Measurements from ENCODE around the gene ZBTB12. TPM values are rescaled to one million over a fixed set of nuclear protein-coding genes. Genes with fewer than 3 reads are reported as not detected.

The ZBTB12 gene
- total and polyA plus RNA-seq, 2 of the 13 experiments (the other 11 are each of a cell fraction or from before 2014, with no cell fraction given) = 4.8 to 6.0 TPM

DNA sequence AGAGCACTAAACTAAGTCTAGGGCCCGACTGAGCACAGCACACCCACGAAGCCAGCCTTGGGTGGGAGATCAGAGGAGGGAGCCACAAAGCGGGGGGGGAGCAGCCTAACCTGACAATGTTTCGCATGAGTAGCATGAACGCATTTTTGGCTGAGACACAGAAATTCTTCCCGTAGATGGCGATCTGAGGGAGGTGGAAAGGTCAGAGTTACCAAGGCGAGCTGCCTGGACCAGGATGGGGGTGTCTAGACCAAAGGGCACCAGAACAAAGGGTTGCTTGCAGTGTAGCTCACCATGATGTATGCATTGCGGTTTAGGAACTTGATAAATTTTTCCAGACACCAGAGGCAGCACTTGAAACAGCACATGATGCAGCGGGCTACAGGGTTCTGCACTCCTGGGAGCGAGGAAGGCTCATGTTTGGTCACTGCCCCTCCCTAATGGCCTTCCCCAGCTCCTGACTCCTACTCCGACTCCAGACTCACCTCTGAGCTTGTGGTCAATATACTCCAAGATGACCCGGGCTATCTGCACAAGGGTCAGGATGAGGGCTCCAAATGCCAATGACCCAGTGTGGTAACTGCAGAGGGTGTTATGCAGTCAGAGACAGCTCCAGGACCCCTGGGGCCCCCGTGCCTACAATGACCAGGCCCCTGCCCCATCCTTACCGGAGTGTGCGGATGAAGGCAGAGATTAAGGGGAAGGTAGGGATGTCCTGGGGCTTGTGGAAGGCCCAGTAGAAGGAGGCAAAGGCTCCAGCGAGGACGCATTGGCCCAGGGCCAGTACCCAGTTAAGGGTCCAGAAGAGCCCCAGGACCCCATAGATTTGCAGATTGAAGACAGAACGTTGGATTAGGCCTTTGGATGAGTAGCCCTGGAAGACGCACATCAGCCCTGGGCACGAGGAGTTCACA is 36.4 kb downstream of the ZBTB12 start (continued):
- TF ChIP-seq, protein P1, sequence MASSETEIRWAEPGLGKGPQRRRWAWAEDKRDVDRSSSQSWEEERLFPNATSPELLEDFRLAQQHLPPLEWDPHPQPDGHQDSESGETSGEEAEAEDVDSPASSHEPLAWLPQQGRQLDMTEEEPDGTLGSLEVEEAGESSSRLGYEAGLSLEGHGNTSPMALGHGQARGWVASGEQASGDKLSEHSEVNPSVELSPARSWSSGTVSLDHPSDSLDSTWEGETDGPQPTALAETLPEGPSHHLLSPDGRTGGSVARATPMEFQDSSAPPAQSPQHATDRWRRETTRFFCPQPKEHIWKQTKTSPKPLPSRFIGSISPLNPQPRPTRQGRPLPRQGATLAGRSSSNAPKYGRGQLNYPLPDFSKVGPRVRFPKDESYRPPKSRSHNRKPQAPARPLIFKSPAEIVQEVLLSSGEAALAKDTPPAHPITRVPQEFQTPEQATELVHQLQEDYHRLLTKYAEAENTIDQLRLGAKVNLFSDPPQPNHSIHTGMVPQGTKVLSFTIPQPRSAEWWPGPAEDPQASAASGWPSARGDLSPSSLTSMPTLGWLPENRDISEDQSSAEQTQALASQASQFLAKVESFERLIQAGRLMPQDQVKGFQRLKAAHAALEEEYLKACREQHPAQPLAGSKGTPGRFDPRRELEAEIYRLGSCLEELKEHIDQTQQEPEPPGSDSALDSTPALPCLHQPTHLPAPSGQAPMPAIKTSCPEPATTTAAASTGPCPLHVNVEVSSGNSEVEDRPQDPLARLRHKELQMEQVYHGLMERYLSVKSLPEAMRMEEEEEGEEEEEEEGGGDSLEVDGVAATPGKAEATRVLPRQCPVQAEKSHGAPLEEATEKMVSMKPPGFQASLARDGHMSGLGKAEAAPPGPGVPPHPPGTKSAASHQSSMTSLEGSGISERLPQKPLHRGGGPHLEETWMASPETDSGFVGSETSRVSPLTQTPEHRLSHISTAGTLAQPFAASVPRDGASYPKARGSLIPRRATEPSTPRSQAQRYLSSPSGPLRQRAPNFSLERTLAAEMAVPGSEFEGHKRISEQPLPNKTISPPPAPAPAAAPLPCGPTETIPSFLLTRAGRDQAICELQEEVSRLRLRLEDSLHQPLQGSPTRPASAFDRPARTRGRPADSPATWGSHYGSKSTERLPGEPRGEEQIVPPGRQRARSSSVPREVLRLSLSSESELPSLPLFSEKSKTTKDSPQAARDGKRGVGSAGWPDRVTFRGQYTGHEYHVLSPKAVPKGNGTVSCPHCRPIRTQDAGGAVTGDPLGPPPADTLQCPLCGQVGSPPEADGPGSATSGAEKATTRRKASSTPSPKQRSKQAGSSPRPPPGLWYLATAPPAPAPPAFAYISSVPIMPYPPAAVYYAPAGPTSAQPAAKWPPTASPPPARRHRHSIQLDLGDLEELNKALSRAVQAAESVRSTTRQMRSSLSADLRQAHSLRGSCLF (CRISPR knock-in tag; IDR thresholded peaks at IDR 0.05; ENCODE audit: borderline replicate concordance) = no peak
- TF ChIP-seq PAF1 (CRISPR knock-in tag; IDR thresholded peaks at IDR 0.05) (no peak), NR2F2 (IDR thresholded peaks at IDR 0.05; ENCODE audit: borderline replicate concordance, low read depth) (peak; percentile 95), ZNF780A (CRISPR knock-in tag; IDR thresholded peaks at IDR 0.05) (no peak), KDM3A (CRISPR knock-in tag; IDR thresholded peaks at IDR 0.05; ENCODE audit: low read depth) (no peak), ARNTL (CRISPR knock-in tag; IDR thresholded peaks at IDR 0.05) (no peak), RFX1 (IDR thresholded peaks at IDR 0.05) (no peak; the same call in 1 of the 2 replicates), HNF4A (CRISPR knock-in tag; IDR thresholded peaks at IDR 0.05) (peak; percentile 98), ZNF350 (CRISPR knock-in tag; IDR thresholded peaks at IDR 0.05; ENCODE audit: borderline replicate concordance, low read depth) (peak; percentile 95), ATF7 (IDR thresholded peaks at IDR 0.05) (no peak), ATF7 (CRISPR knock-in tag; IDR thresholded peaks at IDR 0.05) (no peak; the same call in 1 of the 2 replicates), AGO1 (IDR thresholded peaks at IDR 0.05; ENCODE audit: low read depth, low read length, poor library complexity, severe bottlenecking) (no peak), EZH2 (conservative IDR thresholded peaks at IDR 0.05; ENCODE audit: low read depth, low read length) (no peak), MED13 (CRISPR knock-in tag; IDR thresholded peaks at IDR 0.05) (peak; percentile 96; the same call in 1 of the 2 replicates), ZNF343 (CRISPR knock-in tag; IDR thresholded peaks at IDR 0.05) (no peak), TCF7 (IDR thresholded peaks at IDR 0.05; ENCODE audit: low read depth) (peak; percentile 90), HOXA7 (CRISPR knock-in tag; IDR thresholded peaks at IDR 0.05) (no peak), ZBTB20 (CRISPR knock-in tag; IDR thresholded peaks at IDR 0.05; ENCODE audit: borderline replicate concordance, low read depth) (peak; percentile 91), ZSCAN20 (CRISPR knock-in tag; IDR thresholded peaks at IDR 0.05; ENCODE audit: borderline replicate concordance) (no peak), ZKSCAN5 (CRISPR knock-in tag; IDR thresholded peaks at IDR 0.05) (no peak; the same call in 1 of the 2 replicates), KDM4B (CRISPR knock-in tag; IDR thresholded peaks at IDR 0.05) (peak; percentile 66; the same call in 1 of the 2 replicates)
- TF ChIP-seq, protein P2, sequence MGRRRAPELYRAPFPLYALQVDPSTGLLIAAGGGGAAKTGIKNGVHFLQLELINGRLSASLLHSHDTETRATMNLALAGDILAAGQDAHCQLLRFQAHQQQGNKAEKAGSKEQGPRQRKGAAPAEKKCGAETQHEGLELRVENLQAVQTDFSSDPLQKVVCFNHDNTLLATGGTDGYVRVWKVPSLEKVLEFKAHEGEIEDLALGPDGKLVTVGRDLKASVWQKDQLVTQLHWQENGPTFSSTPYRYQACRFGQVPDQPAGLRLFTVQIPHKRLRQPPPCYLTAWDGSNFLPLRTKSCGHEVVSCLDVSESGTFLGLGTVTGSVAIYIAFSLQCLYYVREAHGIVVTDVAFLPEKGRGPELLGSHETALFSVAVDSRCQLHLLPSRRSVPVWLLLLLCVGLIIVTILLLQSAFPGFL (CRISPR knock-in tag; IDR thresholded peaks at IDR 0.05) = no peak
- TF ChIP-seq, protein P3, sequence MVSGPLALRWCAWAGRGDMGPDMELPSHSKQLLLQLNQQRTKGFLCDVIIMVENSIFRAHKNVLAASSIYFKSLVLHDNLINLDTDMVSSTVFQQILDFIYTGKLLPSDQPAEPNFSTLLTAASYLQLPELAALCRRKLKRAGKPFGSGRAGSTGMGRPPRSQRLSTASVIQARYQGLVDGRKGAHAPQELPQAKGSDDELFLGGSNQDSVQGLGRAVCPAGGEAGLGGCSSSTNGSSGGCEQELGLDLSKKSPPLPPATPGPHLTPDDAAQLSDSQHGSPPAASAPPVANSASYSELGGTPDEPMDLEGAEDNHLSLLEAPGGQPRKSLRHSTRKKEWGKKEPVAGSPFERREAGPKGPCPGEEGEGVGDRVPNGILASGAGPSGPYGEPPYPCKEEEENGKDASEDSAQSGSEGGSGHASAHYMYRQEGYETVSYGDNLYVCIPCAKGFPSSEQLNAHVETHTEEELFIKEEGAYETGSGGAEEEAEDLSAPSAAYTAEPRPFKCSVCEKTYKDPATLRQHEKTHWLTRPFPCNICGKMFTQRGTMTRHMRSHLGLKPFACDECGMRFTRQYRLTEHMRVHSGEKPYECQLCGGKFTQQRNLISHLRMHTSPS (CRISPR knock-in tag; IDR thresholded peaks at IDR 0.05; ENCODE audit: low read depth) = no peak; the same call in 1 of the 2 replicates

Data from HepG2 (cell line).